GM15510 (cell line): Measurements from ENCODE around the gene PLAAT4.

Source experiments
- POLR2A ChIP-seq: IDR thresholded peaks from 3 replicates; pipeline ENCODE4 v1.6.1; 2011; ENCODE audit warnings: borderline replicate concordance; ENCODE audit not compliant: insufficient read length; ENCODE audit errors: extremely low read depth

Gene PLAAT4

DNA sequence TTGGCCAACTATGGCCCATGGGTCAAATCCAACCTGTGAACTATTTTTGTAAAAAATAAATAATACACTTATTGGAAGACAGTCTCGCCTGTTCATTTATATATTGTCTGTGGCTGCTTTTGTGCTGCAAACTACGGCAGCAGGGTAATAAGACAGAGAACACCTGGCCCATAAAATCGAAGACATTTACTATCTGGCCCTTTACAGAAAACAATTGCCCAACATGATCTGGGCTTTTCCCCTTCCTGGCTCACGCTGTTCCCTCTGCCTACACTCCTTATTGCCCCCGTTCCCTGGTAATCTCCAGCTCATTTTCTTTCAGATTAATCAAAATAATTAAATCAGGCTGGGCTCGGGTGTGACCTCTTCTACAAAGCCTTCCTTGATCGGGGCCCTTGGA lies 21.0 kb downstream of the PLAAT4 start:
- no peak for TF ChIP-seq POLR2A

DNA sequence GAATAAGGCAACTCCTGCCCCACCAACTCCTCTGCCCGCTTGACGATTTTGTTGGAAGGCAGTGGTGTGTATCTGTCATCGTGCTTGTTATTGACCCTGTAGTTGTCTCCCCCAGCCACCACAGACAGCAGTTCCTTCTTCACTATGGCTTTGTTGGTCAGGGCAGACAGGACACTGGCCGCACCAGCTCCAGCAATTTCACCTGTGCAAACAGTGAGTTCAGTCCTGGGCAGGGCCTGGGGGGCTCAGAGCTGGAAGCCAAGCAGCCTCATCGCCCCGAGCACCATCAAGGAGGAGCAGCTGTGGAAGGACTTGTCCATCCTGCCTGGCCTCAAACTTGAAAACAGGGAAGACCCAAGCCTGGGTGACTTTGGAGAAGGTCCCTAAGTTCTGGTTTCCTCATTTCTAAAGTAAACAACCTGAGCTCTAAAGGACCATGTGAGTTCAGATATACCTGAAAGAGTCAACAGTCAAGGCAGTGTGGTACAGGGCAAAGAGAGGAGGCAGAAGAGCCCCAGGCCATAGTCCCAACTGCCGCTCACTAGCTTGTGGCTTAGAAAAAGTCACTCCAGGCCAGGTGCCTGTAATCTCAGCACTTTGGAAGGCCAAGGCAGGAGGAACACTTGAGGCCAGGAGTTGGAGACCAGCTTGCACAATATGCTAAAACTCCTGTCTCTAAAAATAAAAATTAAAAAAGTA lies 22.0 kb downstream of the PLAAT4 start:
- no peak for TF ChIP-seq POLR2A

DNA sequence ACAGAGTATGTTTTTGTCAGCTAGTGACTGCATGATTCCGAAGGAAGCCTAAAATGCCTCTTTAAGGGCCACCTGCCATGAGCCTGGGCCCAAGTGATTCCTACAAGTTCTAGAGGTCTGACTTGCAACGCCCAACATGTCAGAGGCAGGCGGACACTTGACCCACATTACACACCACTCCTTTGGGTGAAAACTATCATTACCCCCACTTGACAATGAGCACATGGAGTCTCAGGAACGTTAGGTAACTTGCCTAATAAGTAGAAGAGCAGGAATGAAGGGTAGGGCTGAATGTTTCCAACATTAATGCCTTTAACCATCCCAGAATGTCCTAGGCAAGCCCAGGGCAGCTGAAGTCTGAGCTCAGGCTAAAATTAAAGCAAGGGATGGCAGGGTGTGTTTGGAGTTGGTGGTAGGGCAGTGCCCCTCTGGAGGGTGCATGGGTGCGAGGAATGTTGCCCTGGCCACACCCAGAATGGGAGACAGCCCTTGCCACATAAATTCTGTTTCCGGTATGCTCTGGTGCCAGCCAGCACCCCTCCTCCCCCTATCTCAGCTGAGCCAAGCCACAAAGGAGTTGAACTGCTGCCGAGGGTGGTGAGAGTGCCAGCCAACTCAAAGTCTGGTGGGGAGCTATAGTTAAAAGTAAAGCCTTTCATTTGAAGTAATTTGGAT lies 24.0 kb downstream of the PLAAT4 start:
- TF ChIP-seq POLR2A, result no peak

DNA sequence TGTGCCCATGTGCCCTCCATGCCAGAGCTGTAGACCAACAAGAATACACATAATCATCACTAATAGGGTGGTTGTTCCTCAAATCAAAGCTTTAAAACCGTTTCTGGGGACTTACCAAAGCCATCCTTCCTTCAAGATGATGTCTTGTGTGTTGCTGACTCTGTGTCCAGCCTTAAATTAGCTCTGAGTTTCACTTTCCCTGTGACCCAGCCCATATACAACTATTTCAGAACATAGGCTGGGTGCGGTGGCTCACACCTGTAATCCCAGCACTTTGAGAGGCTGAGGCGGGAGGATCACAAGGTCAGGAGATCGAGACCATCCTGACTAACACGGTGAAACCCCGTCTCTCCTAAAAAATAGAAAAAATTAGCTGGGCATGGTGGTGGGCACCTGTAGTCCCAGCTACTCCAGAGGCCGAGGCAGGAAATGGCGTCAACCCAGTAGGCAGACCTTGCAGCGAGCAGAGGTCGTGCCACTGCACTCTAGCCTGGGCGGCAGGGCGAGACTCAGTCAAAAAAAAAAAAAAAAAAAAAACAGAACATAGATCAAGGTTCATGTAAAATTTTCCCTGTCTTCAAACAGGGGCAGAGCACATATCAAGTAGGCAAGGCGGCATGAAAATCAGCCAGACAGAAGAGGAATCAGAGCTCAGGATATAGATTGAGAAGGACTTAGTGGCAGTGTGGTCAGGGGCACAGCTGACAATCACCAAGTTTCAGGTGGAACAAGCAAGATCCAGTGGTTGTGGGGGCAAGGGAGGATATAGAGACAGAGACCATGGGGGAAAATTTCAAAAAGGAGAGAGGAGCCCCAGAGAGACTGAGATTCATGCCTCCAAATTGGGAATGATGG lies 26.8 kb downstream of the PLAAT4 start, which contains the start of gene PLAAT2:
Gene PLAAT2, minus strand, starts transcription at position 179 of the 855 bp plus-strand sequence. Its CDS starts 55 bp downstream, at position 124.
- no peak for TF ChIP-seq POLR2A

DNA sequence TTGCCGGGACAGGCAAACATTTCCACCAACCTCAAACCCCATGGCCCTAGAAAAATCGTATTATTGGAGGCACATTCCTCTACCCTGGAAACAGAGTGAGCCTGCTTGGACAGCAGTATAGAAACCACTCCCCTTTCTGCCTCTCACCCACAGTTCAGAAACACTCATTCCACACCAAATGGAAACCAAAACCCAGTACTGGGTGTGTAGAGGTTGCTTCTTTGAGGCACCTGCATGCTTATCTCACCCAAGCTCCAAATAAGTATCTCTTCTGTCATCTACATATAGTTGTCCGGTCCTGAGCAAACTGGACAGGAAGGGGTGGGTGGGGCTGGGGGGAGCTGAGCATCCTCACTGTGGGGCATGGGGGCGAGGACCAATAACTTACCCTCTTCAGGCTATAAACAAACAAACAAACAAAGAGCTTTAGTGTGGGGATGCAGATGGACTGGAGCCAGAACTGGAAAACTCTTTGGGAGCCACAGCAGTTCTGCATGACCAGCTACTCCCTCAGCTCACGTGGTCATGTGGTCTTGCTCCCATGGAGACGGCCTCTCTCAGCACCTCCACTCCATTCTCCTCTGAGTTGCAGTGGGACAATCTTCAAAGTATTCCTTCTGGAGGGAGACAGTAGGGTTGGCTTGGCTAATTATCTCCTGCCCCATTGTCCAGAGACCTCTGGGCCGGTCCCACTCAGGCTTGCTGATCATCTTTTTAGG lies 27.6 kb downstream of the PLAAT4 start:
- TF ChIP-seq POLR2A, result no peak

DNA sequence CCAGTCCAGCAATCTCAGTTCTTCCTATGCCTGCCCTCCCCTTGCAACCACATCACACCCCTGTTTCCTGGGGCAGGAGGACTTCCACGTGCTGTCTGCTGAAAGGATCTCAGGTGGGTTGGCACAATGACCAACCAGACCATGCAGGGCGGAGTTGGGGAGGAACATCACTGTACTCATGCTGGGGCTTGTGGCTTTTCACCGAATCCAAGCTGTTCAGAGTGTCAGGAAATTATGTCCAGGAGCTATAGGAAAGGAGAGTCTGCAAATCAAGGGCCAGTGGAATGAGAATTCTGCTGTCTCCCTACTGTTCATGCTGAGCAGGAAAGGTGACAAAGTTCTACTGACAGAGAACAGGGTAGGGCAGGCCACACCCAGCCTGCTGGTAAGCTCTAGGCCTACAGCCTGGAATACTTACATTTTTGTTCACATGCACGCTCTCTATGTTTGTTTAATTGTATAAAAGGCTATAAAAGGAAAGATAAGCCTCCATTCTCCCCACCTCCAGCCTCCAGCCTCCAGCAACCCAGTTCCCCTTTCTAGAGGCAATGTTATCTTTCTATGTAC lies 28.3 kb downstream of the PLAAT4 start:
- TF ChIP-seq POLR2A, result no peak

DNA sequence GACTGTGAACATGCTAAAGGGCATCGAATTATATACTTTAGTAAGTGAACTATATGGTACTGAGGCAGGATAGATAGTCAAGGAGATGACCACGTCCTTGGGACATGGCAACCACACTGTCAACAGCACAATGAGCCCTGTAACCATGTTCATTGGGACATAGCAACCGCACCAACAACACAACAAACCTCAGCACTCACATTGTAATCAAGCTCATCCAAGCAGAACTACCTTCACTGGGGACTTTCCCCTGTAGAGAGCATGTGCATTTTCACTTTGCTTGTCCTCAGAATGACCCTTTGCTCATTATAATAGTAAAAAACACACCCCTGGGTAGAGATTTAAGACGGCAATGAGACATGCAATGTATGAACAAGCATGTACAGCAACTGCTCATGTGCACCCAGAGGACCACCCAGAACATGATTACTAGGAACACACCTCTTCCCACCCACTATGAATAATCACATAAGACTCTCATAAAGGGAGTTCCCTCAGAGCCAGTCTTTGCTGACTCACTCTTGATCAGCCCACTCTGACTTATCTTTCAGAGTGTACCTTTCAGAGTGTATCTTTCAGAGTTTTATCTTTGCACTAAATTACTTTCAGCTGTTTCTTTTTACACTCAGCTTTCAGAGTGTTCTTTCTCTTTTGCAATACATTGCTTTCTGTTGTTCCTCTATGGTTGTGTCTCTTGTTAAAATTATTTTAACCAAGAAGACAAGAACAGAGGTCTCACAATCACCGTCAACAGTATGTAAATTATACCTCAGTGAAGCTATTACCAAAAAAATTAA lies 30.6 kb downstream of the PLAAT4 start:
- no peak for TF ChIP-seq POLR2A

GRCh38 chr11:63569570-63569969 lies 33.0 kb downstream of the PLAAT4 start:
- no peak for TF ChIP-seq POLR2A

DNA sequence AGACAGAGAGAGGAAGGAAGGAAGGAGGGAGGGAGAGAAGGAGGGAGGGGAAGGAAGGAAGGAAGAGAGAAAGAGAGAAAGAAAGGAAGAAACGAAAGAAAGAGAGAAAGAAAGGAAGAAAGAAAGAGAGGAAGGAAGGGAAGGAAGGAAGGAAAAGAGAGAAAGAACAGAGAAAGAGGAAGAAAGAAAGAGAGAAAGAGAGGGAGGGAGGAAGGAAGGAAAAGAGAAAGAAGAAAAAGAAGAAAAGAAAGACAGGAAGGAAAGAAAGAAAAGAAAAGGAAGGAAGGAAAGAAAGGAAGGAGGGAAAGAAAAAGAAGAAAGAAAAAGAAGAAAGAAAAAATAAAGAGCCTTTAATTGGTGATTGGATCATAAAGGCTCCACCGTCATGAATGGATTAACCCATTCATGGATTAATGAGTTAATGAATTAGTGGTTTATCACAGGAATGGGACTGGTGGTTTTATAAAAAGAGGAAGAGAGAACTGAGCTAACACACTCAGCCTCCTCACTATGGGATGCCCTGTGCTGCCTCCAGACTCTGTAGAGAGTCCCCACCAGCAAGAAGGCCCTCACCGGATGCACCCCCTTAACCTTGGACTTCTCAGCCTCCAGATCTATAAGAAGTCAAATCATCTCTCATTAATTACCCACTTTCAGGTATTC lies 35.5 kb downstream of the PLAAT4 start:
- TF ChIP-seq POLR2A, result no peak

- peak; percentile 12 for TF ChIP-seq POLR2A
Measured at GRCh38 chr11:63573881-63574855, 37.6 kb downstream of the PLAAT4 start.

DNA sequence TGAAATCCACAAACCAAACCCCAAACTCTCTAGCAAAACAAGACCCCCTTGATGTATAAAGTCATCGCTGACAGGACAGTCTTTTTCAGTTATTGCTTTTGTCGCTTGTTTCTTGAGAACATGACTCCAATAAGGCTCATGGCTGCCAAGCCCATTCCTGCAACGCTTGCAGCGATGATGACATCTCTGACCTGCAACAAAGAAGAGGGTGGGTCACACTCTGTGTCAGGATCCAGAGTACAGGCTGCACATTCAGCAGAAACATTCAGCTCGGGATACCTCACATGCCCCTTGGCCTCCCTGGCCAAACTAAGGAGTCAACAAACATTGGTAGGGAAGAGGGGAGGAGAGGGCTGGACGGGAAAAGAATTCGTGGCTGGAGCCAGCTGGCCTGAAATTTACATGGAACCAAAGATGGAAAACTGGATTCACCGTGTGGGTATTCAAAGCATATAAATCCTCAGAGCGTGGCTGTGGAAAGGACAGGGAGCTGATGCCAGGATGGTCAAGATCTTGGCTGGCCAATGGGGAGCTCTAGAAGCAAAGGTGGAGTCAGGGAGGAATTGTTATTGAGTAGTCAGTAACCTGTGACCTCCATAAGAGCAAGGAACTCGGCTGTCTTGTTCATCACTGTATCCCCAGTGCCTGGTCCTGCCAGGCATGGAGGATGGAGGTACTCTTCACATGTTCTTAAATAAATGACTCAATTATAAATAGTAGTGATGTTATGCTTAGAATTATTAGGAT lies 38.4 kb downstream of the PLAAT4 start:
- TF ChIP-seq POLR2A, result no peak
